Measurements from ENCODE around the gene GNPTAB. TPM values are rescaled to one million over a fixed set of nuclear protein-coding genes. Genes with fewer than 3 reads are reported as not detected.
A peak's percentile ranks its signal among the peaks of the same experiment; 100 is the strongest.

GNPTAB gene
- total and polyA plus RNA-seq, 2 of the 4 experiments (the other 2 are of a cell fraction) = 16.0 to 24.2 TPM

DNA sequence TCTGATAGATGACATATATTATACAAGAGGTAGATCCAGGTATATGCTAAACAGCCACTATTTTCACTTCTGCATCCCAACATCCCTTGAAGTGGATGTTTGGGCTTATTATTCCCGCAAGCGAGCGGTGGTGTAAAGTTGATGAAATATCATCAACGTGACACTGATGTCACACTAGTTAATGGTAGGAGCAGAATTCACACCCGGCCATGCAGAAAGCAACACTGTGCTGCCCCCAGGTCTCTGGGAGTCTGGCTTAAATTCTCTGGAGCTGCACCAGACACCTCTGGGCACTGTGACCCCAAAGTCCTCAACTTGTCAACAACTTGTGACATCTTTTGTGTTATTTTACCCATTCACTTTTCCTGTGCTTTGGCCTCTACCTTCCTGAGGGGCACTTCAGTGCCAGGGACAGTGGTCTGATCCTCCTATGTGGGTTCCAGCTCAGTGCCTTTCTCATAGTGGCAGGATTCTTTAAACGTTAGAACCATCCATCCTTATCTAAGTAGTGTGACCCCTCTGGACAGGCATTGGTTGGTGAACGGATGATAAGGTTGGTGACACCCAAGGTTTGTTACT is 47.6 kb upstream of the GNPTAB start:
- peak overlapping the region; percentile 77; the same call in 2 of the 3 replicates for H2BK15ac ChIP-seq (ENCODE audit: low read depth, low read length)
- intact Hi-C loops (cut with micrococcal nuclease) (no loop called here), dilution Hi-C loops (cut with HindIII; ENCODE audit: low sequenced_read_pairs, unreplicated experiment) (no loop called here), in situ Hi-C loops (cut with MboI; ENCODE audit: low sequenced_read_pairs) (no loop called here)
- H2BK20ac ChIP-seq (ENCODE audit: low read depth, low read length) = peak overlapping the region; percentile 64
- TSS peak; percentile 26 for BruUV-seq (replicated peaks)
- H4K20me1 ChIP-seq (ENCODE audit: insufficient read depth, low read length) = no peaks in the 10 kb centered on the region
- H2BK5ac ChIP-seq (ENCODE audit: low read depth, low read length, poor library complexity, severe bottlenecking) = peak overlapping the region; percentile 97
- H3K79me1 ChIP-seq (ENCODE audit: low read depth in 1 of 2, low read length in 2 of 2) = peaks cover 20 to 47% of the 10 kb centered on the region in 2 experiments
- TF ChIP-seq, protein P1, sequence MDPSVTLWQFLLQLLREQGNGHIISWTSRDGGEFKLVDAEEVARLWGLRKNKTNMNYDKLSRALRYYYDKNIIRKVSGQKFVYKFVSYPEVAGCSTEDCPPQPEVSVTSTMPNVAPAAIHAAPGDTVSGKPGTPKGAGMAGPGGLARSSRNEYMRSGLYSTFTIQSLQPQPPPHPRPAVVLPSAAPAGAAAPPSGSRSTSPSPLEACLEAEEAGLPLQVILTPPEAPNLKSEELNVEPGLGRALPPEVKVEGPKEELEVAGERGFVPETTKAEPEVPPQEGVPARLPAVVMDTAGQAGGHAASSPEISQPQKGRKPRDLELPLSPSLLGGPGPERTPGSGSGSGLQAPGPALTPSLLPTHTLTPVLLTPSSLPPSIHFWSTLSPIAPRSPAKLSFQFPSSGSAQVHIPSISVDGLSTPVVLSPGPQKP (IDR thresholded peaks at IDR 0.05; ENCODE audit: borderline replicate concordance, low read depth, low read length) = no peak
- TF ChIP-seq SMC3 (IDR thresholded peaks at IDR 0.05; ENCODE audit: low read depth, low read length) (no peak), MAFK (IDR thresholded peaks at IDR 0.05; ENCODE audit: low read depth, low read length) (no peak), NFE2L2 (IDR thresholded peaks at IDR 0.05; ENCODE audit: low read depth, low read length) (no peak), RFX5 (IDR thresholded peaks at IDR 0.05; ENCODE audit: low read depth, low read length) (no peak), POLR2A (IDR thresholded peaks at IDR 0.05; ENCODE audit: low read depth, low read length) (no peak), RAD21 (IDR thresholded peaks at IDR 0.05; ENCODE audit: low read length) (no peak), BHLHE40 (IDR thresholded peaks at IDR 0.05; ENCODE audit: low read depth, low read length) (no peak), MXI1 (IDR thresholded peaks at IDR 0.05; ENCODE audit: borderline replicate concordance, low read depth, low read length) (no peak), FOS (IDR thresholded peaks at IDR 0.05; ENCODE audit: low read depth, low read length) (no peak), RCOR1 (IDR thresholded peaks at IDR 0.05; ENCODE audit: insufficient replicate concordance, low read length) (no peak), MAZ (IDR thresholded peaks at IDR 0.05; ENCODE audit: borderline replicate concordance, low read depth, low read length) (no peak), CHD1 (IDR thresholded peaks at IDR 0.05; ENCODE audit: low read depth, low read length) (no peak), CEBPB (IDR thresholded peaks at IDR 0.05; ENCODE audit: low read depth, low read length) (no peak)
- TF ChIP-seq, protein P2, sequence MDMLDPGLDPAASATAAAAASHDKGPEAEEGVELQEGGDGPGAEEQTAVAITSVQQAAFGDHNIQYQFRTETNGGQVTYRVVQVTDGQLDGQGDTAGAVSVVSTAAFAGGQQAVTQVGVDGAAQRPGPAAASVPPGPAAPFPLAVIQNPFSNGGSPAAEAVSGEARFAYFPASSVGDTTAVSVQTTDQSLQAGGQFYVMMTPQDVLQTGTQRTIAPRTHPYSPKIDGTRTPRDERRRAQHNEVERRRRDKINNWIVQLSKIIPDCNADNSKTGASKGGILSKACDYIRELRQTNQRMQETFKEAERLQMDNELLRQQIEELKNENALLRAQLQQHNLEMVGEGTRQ (IDR thresholded peaks at IDR 0.05; ENCODE audit: low read depth, low read length) = no peak
- TF ChIP-seq, protein P3, sequence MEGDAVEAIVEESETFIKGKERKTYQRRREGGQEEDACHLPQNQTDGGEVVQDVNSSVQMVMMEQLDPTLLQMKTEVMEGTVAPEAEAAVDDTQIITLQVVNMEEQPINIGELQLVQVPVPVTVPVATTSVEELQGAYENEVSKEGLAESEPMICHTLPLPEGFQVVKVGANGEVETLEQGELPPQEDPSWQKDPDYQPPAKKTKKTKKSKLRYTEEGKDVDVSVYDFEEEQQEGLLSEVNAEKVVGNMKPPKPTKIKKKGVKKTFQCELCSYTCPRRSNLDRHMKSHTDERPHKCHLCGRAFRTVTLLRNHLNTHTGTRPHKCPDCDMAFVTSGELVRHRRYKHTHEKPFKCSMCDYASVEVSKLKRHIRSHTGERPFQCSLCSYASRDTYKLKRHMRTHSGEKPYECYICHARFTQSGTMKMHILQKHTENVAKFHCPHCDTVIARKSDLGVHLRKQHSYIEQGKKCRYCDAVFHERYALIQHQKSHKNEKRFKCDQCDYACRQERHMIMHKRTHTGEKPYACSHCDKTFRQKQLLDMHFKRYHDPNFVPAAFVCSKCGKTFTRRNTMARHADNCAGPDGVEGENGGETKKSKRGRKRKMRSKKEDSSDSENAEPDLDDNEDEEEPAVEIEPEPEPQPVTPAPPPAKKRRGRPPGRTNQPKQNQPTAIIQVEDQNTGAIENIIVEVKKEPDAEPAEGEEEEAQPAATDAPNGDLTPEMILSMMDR (conservative IDR thresholded peaks at IDR 0.05; ENCODE audit: low read depth, low read length) = no peak
- H3K27ac ChIP-seq (ENCODE audit: insufficient read depth, low read length) = peak overlapping the region; percentile 99
- no peaks in the 10 kb centered on the region for H3K27me3 ChIP-seq (ENCODE audit: control insufficient read depth, insufficient read depth, low read length)
- no peak for ATAC-seq (ENCODE audit: low read depth)
- H3K23ac ChIP-seq (ENCODE audit: low read depth, low read length) = peak overlapping the region; percentile 97
- POLR2A ChIA-PET (ENCODE audit: unreplicated experiment) = no interaction called here
- H4K5ac ChIP-seq (ENCODE audit: low read depth, low read length) = peak overlapping the region; percentile 41
- H3K36me3 ChIP-seq (ENCODE audit: control insufficient read depth, insufficient read depth, low read length) = peaks cover 7% of the 10 kb centered on the region; the same call in 1 of the 2 replicates
- H3K4ac ChIP-seq (ENCODE audit: low read depth, low read length) = peak overlapping the region; percentile 99
- DNase-seq = no peak
- peak overlapping the region; percentile 98 for H3K9ac ChIP-seq (ENCODE audit: low read depth, low read length)
- H3K4me2 ChIP-seq (ENCODE audit: low read depth, low read length) = peak overlapping the region; percentile 98
- peak overlapping the region; percentile 69 to 92 for H4K8ac ChIP-seq (ENCODE audit: low read depth in 2 of 2, low read length in 2 of 2)
- H3K56ac ChIP-seq (ENCODE audit: extremely low read depth, insufficient read depth, low read length) = peak overlapping the region; percentile 80
- peak overlapping the region; percentile 96 for H3K18ac ChIP-seq (ENCODE audit: low read depth, low read length)
- no peaks in the 10 kb centered on the region for H3K9me3 ChIP-seq (ENCODE audit: control insufficient read depth, insufficient read depth, low read length)
- peak overlapping the region; percentile 95 for H4K91ac ChIP-seq (ENCODE audit: insufficient read depth, low read depth, low read length)
- H2AFZ ChIP-seq (replicated peaks; ENCODE audit: low read length, poor library complexity) = peak overlapping the region; percentile 94
- peak overlapping the region; percentile 96 for H2AK9ac ChIP-seq (replicated peaks; ENCODE audit: low read depth, low read length, poor library complexity)
- H3K4me1 ChIP-seq (ENCODE audit: control insufficient read depth, insufficient read depth, low read length) = peaks cover 1% of the 10 kb centered on the region
- WGBS, 2 experiments (ENCODE audit: extremely low coverage in 2 of 2, insufficient read length in 1 of 2) = no CpG with 5 or more reads among the region's 7 CpGs
- peak overlapping the region; percentile 90 for H2AK5ac ChIP-seq (ENCODE audit: low read depth, low read length)
- CTCF ChIA-PET = interaction anchor here (1.3 kb wide), 1 partner anchor 13 kb away, joined by 3 read pairs; no protein-coding TSS in a partner anchor
- H3K14ac ChIP-seq (replicated peaks; ENCODE audit: low read depth, low read length) = peak overlapping the region; percentile 99
- H3K9me1 ChIP-seq (ENCODE audit: insufficient read depth, low read length) = no peaks in the 10 kb centered on the region
- peak overlapping the region; percentile 94 for H2BK120ac ChIP-seq (ENCODE audit: low read depth, low read length)
- peak overlapping the region; percentile 99 for H3K4me3 ChIP-seq (ENCODE audit: insufficient read depth, low read depth, low read length)
